ENCODE measurements around the gene KRT5. TPM values are rescaled to one million over a fixed set of nuclear protein-coding genes. Genes with fewer than 3 reads are reported as not detected.

KRT5 gene
- total and polyA plus RNA-seq, 2 donors (not counting 3 experiments of a cell fraction or from before 2014, with no cell fraction given): 0.32 to 0.86 TPM

- no peak overlapping the region for H3K27ac ChIP-seq (ENCODE audit: insufficient read depth, low read depth, low read length)
- TF ChIP-seq MAX (IDR thresholded peaks at IDR 0.05; ENCODE audit: insufficient read depth, insufficient read length): no peak
- no peak for TF ChIP-seq MYC (IDR thresholded peaks at IDR 0.05; ENCODE audit: low read depth, low read length)
- no peak for TF ChIP-seq GATA2 (IDR thresholded peaks at IDR 0.05; ENCODE audit: insufficient read depth, insufficient read length, low read depth, low read length)
- TF ChIP-seq EZH2 (IDR thresholded peaks at IDR 0.05; ENCODE audit: borderline replicate concordance, low read depth, low read length, severe bottlenecking): no peak
- no peak for TF ChIP-seq JUN (IDR thresholded peaks at IDR 0.05; ENCODE audit: borderline replicate concordance, insufficient read depth, insufficient read length, low read depth)
- TF ChIP-seq FOS (IDR thresholded peaks at IDR 0.05; ENCODE audit: borderline replicate concordance, insufficient read depth, low read length): no peak
- TF ChIP-seq CTCF (IDR thresholded peaks at IDR 0.05; ENCODE audit: extremely low read depth in 1 of 2, insufficient read depth in 1 of 2, low read depth in 1 of 2, low read length in 2 of 2): no peak
- TF ChIP-seq POLR2AphosphoS5 (IDR thresholded peaks at IDR 0.05; ENCODE audit: insufficient read depth, low read depth, low read length): no peak
- TF ChIP-seq POLR2A (IDR thresholded peaks at IDR 0.05; ENCODE audit: low read depth, low read length): no peak
- POLR2A ChIA-PET: no interaction called here
- H3K79me2 ChIP-seq (ENCODE audit: control insufficient read depth, insufficient read depth, low read length): no peaks in the 10 kb centered on the region
- no peaks in the 10 kb centered on the region for H3K9me3 ChIP-seq (replicated peaks; ENCODE audit: control insufficient read depth, insufficient read depth, low read length)
- no peaks in the 10 kb centered on the region for H4K20me1 ChIP-seq (replicated peaks; ENCODE audit: control insufficient read depth, extremely low read depth, insufficient read depth, low read length)
- no TSS peak for BruUV-seq (replicated peaks)
- DNase-seq (ENCODE audit: low read depth, low spot score) (no peak), FAIRE-seq (no peak)
- H3K36me3 ChIP-seq (ENCODE audit: control insufficient read depth in 2 of 2, extremely low read depth in 1 of 2, insufficient read depth in 2 of 2, low read length in 2 of 2): no peaks in the 10 kb centered on the region
- no peak overlapping the region for H3K4me3 ChIP-seq (replicated peaks in 1 of 3; ENCODE audit: insufficient read depth in 1 of 3, low read depth in 1 of 3, low read length in 3 of 3)
- CTCF ChIA-PET: no interaction called here
- peaks cover 7% of the 10 kb centered on the region in 2 experiments for H3K27me3 ChIP-seq (ENCODE audit: control insufficient read depth in 2 of 2, insufficient read depth in 2 of 2, low read length in 2 of 2)
- no peaks in the 10 kb centered on the region for H3K9me1 ChIP-seq (replicated peaks; ENCODE audit: control insufficient read depth, extremely low read depth, insufficient read depth, low read length)
- H3K9ac ChIP-seq (replicated peaks; ENCODE audit: extremely low read depth, insufficient read depth, low read length): no peak overlapping the region
- H2AFZ ChIP-seq (ENCODE audit: low read depth, low read length): no peak overlapping the region
- no peaks in the 10 kb centered on the region for H3K4me1 ChIP-seq (ENCODE audit: control insufficient read depth, extremely low read depth, insufficient read depth, low read length)
- intact Hi-C loops (cut with micrococcal nuclease) (no loop called here), dilution Hi-C loops (cut with MboI; ENCODE audit: extremely low pct_ligation_motif_present, low sequenced_read_pairs) (no loop called here)
- no peak overlapping the region for H3K4me2 ChIP-seq (ENCODE audit: insufficient read depth, low read length)
These were observed 46.7 kb upstream of the KRT5 start for GRCh38 chr12:52566847-52567291.
